HCEC 1CT (cell line): ENCODE results near the gene NDUFS5.
A peak's percentile ranks its signal among the peaks of the same experiment; 100 is the strongest.
"Not testable (repeated sequence)": the region's sequence is repeated elsewhere in the genome, so short reads cannot be mapped to it uniquely, and the experiment has no call there.

Experiments used
- DNase-seq: peaks from one replicate; pipeline ENCODE4 v3.0.0-alpha.2; 2017

Gene NDUFS5

DNA sequence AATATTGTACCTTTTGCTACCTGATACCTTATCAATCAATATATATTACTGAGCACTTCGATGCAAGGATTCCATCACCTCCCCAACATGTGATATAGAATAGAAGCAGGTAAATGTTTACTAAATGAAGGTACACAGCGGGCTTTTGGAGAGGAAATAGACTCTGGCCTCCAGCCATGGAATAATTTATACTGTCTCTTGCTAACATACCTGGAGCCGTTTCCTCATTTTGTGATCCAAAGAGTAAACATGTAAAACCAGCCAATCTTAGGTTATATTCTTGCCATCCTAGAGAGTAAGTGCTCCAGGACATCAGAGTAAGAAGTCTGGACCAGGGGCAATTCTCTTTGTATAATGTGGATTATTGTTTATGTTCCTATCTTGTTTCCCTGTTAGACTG is 39.4 kb downstream of the NDUFS5 start:
- no peak for DNase-seq

DNA sequence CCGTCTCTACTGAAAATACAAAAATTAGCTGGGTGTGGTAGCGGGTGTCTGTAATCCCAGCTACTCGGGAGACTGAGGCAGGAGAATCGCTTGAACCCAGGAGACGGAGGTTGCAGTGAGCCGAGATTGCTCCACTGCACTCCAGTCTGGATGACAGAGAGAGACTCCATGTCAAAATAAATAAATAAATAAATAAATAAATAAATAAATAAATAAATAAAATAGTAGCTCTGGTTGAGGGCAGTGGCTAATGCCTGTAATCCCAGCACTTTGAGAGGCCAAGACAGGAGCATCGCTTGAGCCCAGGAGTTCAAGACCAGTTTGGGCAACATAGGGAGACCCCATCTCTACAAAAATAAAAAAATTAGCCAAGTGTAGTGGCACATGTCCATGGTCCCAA is 42.1 kb downstream of the NDUFS5 start:
- not testable (repeated sequence) for DNase-seq

DNA sequence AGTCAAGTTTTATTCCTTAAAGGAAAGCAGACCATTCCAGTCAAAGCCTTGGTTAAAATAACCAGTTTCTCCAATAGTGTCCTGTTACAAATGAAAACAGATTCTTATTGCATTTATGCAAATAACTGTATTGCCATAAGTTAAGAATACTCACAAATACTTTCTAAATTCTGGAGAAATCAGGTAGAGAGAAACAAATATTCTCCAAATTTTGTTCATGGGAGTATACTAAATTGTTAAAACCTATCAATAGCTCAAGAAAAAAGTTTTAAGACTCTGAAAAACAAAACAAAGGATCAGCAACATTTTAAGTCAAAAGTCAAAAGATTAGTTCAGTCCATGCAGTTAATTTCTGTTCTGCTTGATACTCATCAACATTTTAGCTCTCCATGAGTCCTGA is 45.4 kb downstream of the NDUFS5 start:
- DNase-seq = not testable (repeated sequence)

DNA sequence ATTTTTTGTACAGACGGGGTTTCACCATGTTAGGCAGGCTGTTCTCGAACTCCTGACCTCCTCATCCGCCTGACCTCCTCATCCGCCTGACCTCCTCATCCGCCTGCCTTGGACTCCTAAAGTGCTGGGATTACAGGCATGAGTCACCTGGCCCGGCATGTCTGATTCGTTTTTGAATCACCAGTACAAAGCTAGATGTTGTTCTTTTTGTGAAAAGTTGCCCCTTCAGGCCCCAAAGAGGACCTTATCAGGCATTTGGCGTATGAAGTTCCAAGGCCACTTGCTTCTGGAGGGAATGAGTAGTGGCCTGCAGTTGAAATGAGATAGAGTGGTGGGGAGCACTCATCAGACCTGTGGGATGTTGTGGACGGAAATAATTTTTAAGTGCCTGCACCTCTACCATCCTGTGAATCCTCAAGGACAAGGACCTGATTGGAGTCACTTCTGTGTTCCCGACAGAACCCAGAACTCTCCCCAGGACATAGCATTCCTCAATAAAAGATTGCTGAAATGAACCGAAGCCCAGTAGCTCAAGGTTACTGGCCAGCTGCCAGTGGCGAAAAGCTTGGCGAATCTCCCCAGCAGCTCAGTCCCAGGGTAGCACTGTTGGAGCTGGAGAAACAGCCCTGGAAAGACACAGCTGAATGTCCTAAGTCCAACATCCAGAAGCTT is 50.1 kb downstream of the NDUFS5 start:
- DNase-seq = peak; percentile 85

DNA sequence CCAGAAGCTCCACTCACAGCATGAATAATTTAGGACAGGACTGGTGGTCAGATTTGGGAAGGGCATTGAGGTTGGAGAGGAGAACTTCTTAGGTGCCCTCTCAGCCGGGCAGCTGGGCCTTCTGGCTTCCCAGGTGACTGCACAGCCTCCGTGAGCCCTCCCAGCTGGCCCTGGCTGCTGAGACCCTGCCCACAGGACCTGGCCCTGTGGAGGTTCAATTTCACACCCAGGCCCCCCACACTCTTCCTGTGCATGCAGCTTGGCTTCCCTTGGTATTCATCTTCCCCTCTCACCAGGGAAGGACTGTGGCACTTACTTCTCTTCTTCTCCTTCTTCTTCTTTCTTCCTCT is 50.6 kb downstream of the NDUFS5 start:
- DNase-seq = no peak

DNA sequence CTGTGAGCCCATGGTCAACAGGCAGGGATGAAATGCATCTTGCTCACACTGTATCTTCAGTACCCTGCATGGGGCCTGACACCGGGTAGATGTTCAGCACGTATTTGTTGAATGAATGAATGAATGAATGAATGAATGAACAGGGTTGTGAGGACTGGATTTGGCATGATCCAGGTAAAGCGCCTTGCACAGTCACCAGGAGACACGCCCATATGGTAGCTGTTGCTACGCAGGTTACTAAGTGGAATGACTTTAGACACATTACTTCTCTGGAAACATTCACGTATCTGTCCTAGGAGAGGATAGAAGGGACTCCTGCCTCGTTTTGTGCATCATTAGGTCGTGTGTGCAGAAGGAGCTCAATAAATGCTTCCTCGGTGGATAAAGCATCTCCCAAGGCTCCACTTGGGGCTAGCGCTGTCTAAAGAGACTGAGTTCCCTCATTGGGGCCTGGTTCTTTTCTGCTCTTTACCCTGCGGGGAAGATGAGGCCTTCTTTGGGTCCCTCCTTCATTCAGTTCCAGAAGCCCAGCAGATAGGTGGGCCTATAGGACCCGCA is 54.2 kb downstream of the NDUFS5 start:
- DNase-seq = no peak

DNA sequence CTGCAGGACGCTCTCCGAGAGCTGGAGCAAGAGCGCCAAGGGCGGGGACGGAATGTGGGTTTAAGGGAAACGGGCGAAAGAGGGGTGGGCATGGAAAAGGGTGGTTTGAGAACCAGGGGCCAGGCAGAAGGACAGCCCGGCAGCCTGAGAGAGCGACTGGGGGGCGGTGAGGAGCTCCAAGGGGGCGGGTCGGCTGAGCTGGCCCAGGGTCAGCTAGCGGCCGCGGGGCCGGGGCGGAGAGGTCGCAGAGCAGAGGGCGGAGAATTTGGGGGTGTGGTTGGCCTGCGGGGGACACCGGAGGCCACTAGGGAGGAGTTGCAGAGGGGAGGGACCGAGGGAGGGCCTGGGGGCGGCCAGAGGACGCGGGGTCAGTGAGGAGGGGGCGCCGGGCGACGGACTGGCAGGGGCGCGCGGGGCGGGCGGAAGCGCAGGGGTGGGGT is 54.7 kb downstream of the NDUFS5 start:
- DNase-seq = no peak

DNA sequence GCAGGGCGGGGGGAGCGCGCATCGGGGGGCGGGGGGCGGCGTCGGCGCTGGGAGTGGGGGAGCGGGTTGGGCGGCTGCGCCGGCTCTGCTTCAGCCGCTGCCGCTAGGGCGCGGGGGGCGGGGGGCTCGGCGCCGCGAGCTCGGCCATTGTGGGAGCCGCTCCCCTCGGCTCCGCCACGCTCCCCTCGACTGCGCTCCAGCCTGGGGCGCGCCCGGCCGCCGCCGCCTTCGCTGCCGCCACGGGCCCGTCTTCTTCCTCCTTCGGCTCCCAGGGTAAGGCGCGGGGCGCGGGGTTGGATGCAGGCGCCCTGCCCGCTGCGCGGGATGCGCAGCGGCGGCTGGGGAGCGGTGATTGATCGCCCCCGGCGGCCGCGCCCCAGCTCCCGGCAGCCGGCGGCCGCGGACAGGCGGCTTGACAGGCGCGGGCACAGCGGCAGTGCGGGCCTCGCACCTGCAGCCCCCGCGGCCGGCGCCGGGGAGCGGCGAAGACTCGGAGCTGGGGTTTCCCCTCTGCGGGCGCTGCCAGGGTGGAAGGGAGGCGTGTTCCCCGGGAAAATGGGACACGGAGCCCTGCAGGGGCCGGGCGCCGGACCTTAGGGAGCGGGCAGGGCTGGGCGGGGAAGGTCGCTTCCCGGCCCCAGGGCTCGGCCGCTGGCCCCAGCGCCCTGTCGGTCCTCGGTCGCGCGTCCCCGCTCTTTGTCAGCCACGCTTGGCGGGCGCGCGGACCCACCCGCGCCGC is 55.3 kb downstream of the NDUFS5 start:
- peak; percentile 13 for DNase-seq

DNA sequence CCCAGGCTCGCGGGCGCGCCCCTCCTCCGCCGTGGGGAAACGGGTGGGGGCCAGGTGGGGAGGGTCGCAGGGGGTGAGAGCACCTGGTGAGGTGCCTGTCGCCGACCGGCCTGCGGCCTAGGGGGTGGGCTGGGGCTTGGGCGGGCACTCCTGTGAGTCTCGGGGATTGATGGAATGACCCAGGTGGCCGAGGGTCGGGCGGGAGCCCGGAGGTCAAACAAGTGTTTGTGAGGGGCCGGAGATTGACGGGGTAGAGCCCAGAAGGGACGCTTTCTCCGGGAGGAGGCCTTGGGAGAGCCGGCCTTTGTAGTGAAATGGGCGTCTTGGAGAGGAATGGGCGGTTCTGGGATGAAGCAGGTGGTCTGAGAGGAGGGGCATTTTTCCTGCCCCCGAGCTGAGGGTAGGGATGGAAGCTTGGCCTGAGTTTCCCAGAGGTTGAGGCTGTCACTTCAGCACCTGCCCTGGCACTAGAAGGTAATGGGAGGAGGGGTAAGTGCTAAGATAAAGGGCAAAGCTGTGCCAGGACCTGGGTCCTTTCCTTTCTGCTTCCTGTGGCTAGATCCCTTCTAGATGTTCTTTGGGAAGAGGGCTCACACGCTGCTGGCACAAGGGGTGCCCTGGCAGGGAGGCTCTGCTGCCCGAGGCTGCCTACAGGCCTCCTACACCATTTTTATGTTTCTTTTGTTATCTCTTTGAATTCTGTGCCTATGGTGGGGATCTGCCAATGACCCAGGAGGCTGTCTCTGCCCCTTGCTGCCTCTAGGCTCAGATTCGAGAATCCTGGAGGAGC is 56.1 kb downstream of the NDUFS5 start:
- DNase-seq = no peak

DNA sequence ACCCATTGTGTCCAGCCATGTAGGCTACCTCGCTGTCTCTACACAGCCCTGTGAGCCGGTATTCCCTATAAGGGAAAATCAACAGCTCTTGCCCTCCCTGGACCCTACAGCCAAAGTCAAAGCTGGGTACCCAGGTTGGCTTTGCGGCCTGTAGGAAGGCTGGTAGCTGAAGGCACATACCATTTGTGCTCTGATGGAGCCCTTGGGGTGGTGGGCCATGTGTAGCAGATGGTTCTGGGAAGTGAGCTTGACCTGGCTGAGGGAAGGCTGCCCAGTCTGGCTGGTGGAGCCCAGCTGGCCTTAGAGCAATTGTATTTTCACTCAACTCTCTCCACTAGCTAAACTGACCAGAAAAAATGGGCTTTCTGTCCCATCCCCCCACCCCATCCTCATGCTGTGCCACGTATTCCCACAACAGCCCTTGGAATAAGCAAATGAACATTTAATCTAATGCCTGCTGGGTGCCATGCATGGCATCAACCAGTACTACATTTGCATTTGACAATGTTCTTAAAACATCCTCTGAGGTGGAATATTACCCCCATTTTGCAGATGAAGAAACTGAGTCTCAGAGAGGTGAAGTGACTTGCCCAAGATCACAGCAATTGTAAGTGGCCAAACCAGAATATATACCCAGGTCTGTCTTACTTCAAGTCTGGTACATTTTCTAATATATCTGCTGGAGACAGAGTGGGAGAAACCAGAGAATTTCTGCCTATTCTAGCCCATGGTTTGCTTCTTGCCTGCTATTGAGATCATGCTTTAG is 56.8 kb downstream of the NDUFS5 start:
- DNase-seq = no peak

DNA sequence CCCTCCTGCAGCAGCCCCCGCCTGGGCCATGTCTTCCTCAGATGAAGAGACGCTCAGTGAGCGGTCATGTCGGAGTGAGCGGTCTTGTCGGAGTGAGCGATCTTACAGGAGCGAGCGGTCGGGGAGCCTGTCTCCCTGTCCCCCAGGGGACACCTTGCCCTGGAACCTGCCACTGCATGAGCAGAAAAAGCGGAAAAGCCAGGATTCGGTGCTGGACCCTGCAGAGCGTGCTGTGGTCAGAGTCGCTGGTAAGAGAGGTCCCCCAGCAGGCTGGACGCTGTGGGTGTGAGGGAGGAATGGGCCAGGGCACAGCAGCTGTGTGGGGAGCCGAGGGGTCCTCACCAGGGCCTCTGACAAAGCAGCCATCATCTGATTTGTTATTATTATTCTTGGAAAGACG is 58.0 kb downstream of the NDUFS5 start:
- no peak for DNase-seq
